Measurements from ENCODE around the gene XPNPEP3.

GRCh38 chr22:40878922-40879321, 22.0 kb downstream of the XPNPEP3 start:
- TF ChIP-seq CTCF (IDR thresholded peaks at IDR 0.05) = no peak
- TF ChIP-seq EP300 (IDR thresholded peaks at IDR 0.05) = no peak
- no peak for TF ChIP-seq POLR2A (IDR thresholded peaks at IDR 0.05)

All from tibial nerve (tissue), 4 donors.